CD14-positive monocyte (primary cell): ENCODE measurements around the gene PHLDB2. TPM values are rescaled to one million over a fixed set of nuclear protein-coding genes. Genes with fewer than 3 reads are reported as not detected.
A peak's percentile ranks its signal among the peaks of the same experiment; 100 is the strongest.

Source experiments
- DNase-seq, 3 donors: peaks; one replicate each; pipeline ENCODE4 v3.0.0-alpha.2; 2011 to 2022
- H2AFZ ChIP-seq: 2 replicates; pipeline ENCODE4 v1.6.0; 2012; ENCODE audit warnings: mild to moderate bottlenecking, low read depth, low read length, inconsistent platforms; ENCODE audit not compliant: insufficient read depth, poor library complexity, severe bottlenecking
- H3K27ac ChIP-seq, 2 donors: 1 replicate in 1 of 2; 2 replicates in 1 of 2; pipeline ENCODE4 v1.5.1; 2012 to 2013; ENCODE audit warnings: low read length in 2 of 2, control low read depth in 1 of 2, inconsistent platforms in 1 of 2, low read depth in 1 of 2, mild to moderate bottlenecking in 1 of 2
- H3K27me3 ChIP-seq, 2 donors: one replicate each; pipeline versions ENCODE4 v1.6.0 to v1.6.1; 2011 to 2013; ENCODE audit warnings: low read length in 2 of 2; ENCODE audit not compliant: control insufficient read depth in 2 of 2, insufficient read depth in 2 of 2
- H3K36me3 ChIP-seq, 2 donors: replicated peaks in 1 of 2; 1 replicate in 1 of 2; 2 replicates in 1 of 2; pipeline versions ENCODE4 v1.5.1 to v1.6.1; 2012 to 2013; ENCODE audit warnings: low read length in 2 of 2, control low read depth in 1 of 2, inconsistent platforms in 1 of 2, mild to moderate bottlenecking in 1 of 2; ENCODE audit not compliant: insufficient read depth in 2 of 2, control insufficient read depth in 1 of 2
- H3K4me1 ChIP-seq, 2 donors: 1 replicate in 1 of 2; 2 replicates in 1 of 2; pipeline versions ENCODE4 v1.5.1 to v1.6.1; 2012 to 2013; ENCODE audit warnings: low read length in 2 of 2, control low read depth in 1 of 2, inconsistent platforms in 1 of 2, mild to moderate bottlenecking in 1 of 2, moderate library complexity in 1 of 2; ENCODE audit not compliant: insufficient read depth in 2 of 2, control insufficient read depth in 1 of 2
- H3K4me2 ChIP-seq: replicated peaks from 2 replicates; pipeline ENCODE3; 2012; ENCODE audit warnings: low read length, moderate library complexity, mild to moderate bottlenecking; ENCODE audit not compliant: poor library complexity, severe bottlenecking; ENCODE audit errors: extremely low read depth
- H3K4me3 ChIP-seq, 3 experiments: fragments of 200-600 bp in 1 of 3; sonication (generic) in 1 of 3; replicated peaks in 1 of 3; 1 replicate in 2 of 3; 2 replicates in 1 of 3; pipeline ENCODE4 v1.5.1; 2011 to 2013; ENCODE audit warnings: low read length in 3 of 3, mild to moderate bottlenecking in 3 of 3, control low read depth in 2 of 3, low read depth in 2 of 3, inconsistent platforms in 1 of 3, moderate library complexity in 1 of 3
- H3K79me2 ChIP-seq: 2 replicates; pipeline ENCODE4 v1.6.0; 2012; ENCODE audit warnings: mild to moderate bottlenecking, control low read depth, inconsistent platforms, low read length, moderate library complexity; ENCODE audit not compliant: insufficient read depth
- H3K9ac ChIP-seq: 2 replicates; pipeline ENCODE4 v1.6.0; 2017; ENCODE audit warnings: low read length, mild to moderate bottlenecking; ENCODE audit not compliant: insufficient read depth, poor library complexity, severe bottlenecking
- H3K9me3 ChIP-seq, 2 donors: replicated peaks in 1 of 2; 1 replicate in 1 of 2; 2 replicates in 1 of 2; pipeline versions ENCODE4 v1.5.1 to v1.6.1; 2012 to 2013; ENCODE audit warnings: low read length in 2 of 2, control low read depth in 1 of 2; ENCODE audit not compliant: control insufficient read depth in 1 of 2, insufficient read depth in 1 of 2
- H4K20me1 ChIP-seq: 2 replicates; pipeline ENCODE4 v1.6.0; 2012; ENCODE audit warnings: mild to moderate bottlenecking, low read length, control low read depth, moderate library complexity; ENCODE audit not compliant: insufficient read depth
- H3K27ac Mint-ChIP-seq, 7 donors: one replicate each; pipeline ENCODE4 v1.8.0; 2020; ENCODE audit warnings: mild to moderate bottlenecking in 7 of 7, mixed read lengths in 7 of 7, moderate library complexity in 6 of 7, inconsistent platforms in 2 of 7
- H3K27me3 Mint-ChIP-seq, 3 donors: one replicate each; pipeline ENCODE4 v1.8.0; 2021 to 2022; ENCODE audit warnings: low read depth in 3 of 3, mild to moderate bottlenecking in 3 of 3, mixed read lengths in 3 of 3, moderate library complexity in 3 of 3, inconsistent platforms in 1 of 3
- H3K36me3 Mint-ChIP-seq, 2 donors: one replicate each; pipeline ENCODE4 v1.8.0; 2020; ENCODE audit warnings: mixed read lengths in 2 of 2, inconsistent platforms in 1 of 2, mild to moderate bottlenecking in 1 of 2
- H3K4me1 Mint-ChIP-seq: one replicate; pipeline ENCODE4 v1.8.0; 2020; ENCODE audit warnings: mild to moderate bottlenecking, mixed read lengths
- H3K4me3 Mint-ChIP-seq, 2 donors: one replicate each; pipeline ENCODE4 v1.8.0; 2020; ENCODE audit warnings: mild to moderate bottlenecking in 2 of 2, mixed read lengths in 2 of 2, moderate library complexity in 1 of 2
- H3K9me3 Mint-ChIP-seq, 7 donors: one replicate each; pipeline ENCODE4 v1.8.0; 2020 to 2022; ENCODE audit warnings: mixed read lengths in 7 of 7, mild to moderate bottlenecking in 6 of 7, moderate library complexity in 6 of 7, inconsistent platforms in 2 of 7
- CTCF ChIP-seq: fragments of 200-600 bp; IDR thresholded peaks from one replicate; pipeline ENCODE4 v1.8.0; 2022; ENCODE audit warnings: antibody characterized with exemption, mild to moderate bottlenecking
- WGBS: methylation state at CpG from one replicate; pipeline ENCODE4 v1.1.5; 2013; ENCODE audit warnings: missing lambda C conversion rate; ENCODE audit not compliant: insufficient coverage; 5-methylcytosine and 5-hydroxymethylcytosine counted together
- intact Hi-C, 2 donors: fragments of 100-400 bp; cut with micrococcal nuclease; formaldehyde crosslinking; loops; one replicate each; pipeline versions ENCODE4 v1.15.0 to v1.15.1; 2023
- polyA plus RNA-seq, 3 donors: library from polyadenylated mRNA; depleted of rRNA in 1 of 3; unstranded in 2 of 3; stranded (reverse) in 1 of 3; fragments of 300-500 nt in 2 of 3; fragments of >200 nt in 1 of 3; fragmentation: Illumina TruSeq in 2 of 3; gene quantifications; 1 replicate in 2 of 3; 2 replicates in 1 of 3; pipeline ENCODE4 v1.2.3, GENCODE V29; 2012 to 2021

The PHLDB2 gene
- polyA plus RNA-seq, 3 donors, result 0.08 TPM; not detected in 2

- peak overlapping the region; percentile 15 for H3K9ac ChIP-seq
- intact Hi-C loops, result no loop called here
- peaks cover 19 to 21% of the 10 kb centered on the region in 2 donors for H3K4me1 ChIP-seq
- Mint-ChIP-seq H3K9me3 (peaks cover 0 to 5% (median 1%) of the 10 kb centered on the region in 7 donors), H3K4me3 (peak overlapping the region; percentile 77 to 95), H3K4me1 (peaks cover 22% of the 10 kb centered on the region), H3K27ac (peak overlapping the region in 4 of 7 donors; percentile 0 to 78 (median 50)), H3K27me3 (peaks cover 43 to 55% (median 44%) of the 10 kb centered on the region in 3 donors), H3K36me3 (peaks cover 2 to 4% of the 10 kb centered on the region in 2 donors)
- no peaks in the 10 kb centered on the region for H4K20me1 ChIP-seq
- peaks cover 0 to 3% of the 10 kb centered on the region in 2 donors for H3K9me3 ChIP-seq
- peak overlapping the region; percentile 60 for H2AFZ ChIP-seq
- H3K27me3 ChIP-seq, result peaks cover 23 to 29% of the 10 kb centered on the region in 2 donors
- DNase-seq, result peak; percentile 12 to 37 (median 36)
- H3K36me3 ChIP-seq, result no peaks in the 10 kb centered on the region
- TF ChIP-seq CTCF, result no peak
- no peaks in the 10 kb centered on the region for H3K79me2 ChIP-seq
- no peak overlapping the region for H3K27ac ChIP-seq
- peak overlapping the region; percentile 72 for H3K4me2 ChIP-seq
- WGBS, result under 1% methylated on average over 19 of the region's 35 CpGs
- peak overlapping the region; percentile 43 to 71 (median 47) for H3K4me3 ChIP-seq
Measured at GRCh38 chr3:111859974-111860859, 1.2 kb downstream of the PHLDB2 start.

DNA sequence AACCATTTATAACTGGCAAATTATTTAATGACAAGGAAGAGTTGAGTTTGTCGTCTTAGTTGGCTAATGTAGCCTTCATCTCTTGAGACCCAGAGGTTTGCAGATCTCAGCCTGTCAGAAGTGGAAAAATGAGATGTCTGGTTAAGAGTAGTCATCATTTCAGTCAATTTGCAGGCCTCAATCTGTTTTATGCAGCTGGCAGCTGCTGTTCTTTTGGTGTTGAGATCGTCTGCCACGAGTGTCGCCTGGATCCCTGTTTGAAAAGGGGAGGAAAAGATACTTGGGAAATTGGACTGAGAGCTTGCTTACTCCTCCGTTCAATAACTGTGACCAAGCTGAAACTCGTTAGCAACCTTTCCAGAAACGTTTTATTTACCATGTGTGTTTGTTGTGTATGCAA lies 2.3 kb downstream of the PHLDB2 start:
- H3K4me1 ChIP-seq, result peaks cover 19 to 21% of the 10 kb centered on the region in 2 donors
- H3K4me3 Mint-ChIP-seq, result peak overlapping the region in 1 of 2 donors; percentile 6
- no peaks in the 10 kb centered on the region for H4K20me1 ChIP-seq
- intact Hi-C loops, result no loop called here
- peaks cover 23 to 29% of the 10 kb centered on the region in 2 donors for H3K27me3 ChIP-seq
- H3K27ac Mint-ChIP-seq, result no peak overlapping the region
- peaks cover 0 to 3% of the 10 kb centered on the region in 2 donors for H3K9me3 ChIP-seq
- 98% methylated on average over 5 of the region's 7 CpGs for WGBS
- no peak overlapping the region for H3K4me2 ChIP-seq
- TF ChIP-seq CTCF, result no peak
- peaks cover 2 to 4% of the 10 kb centered on the region in 2 donors for H3K36me3 Mint-ChIP-seq
- H3K27ac ChIP-seq, result no peak overlapping the region
- H3K36me3 ChIP-seq, result no peaks in the 10 kb centered on the region
- no peak overlapping the region for H3K4me3 ChIP-seq
- H3K9ac ChIP-seq, result no peak overlapping the region
- peaks cover 24% of the 10 kb centered on the region for H3K4me1 Mint-ChIP-seq
- no peak for DNase-seq
- peaks cover 0 to 5% (median 1%) of the 10 kb centered on the region in 7 donors for H3K9me3 Mint-ChIP-seq
- no peak overlapping the region for H2AFZ ChIP-seq
- peaks cover 41 to 53% (median 44%) of the 10 kb centered on the region in 3 donors for H3K27me3 Mint-ChIP-seq
- no peaks in the 10 kb centered on the region for H3K79me2 ChIP-seq
